OCI-LY1 (cell line): ENCODE data around the gene RXFP4.
A peak's percentile ranks its signal among the peaks of the same experiment; 100 is the strongest.

Source experiments
- H2AFZ ChIP-seq: fragments of 200-600 bp; sonication (generic), shearing (Covaris generic); 2 replicates; pipeline ENCODE4 v1.6.0; 2014; ENCODE audit warnings: antibody characterized with exemption, mild to moderate bottlenecking, low read length
- H3F3A ChIP-seq: fragments of 200-600 bp; sonication (generic), shearing (Covaris generic); 2 replicates; pipeline ENCODE4 v1.6.0; 2014; ENCODE audit warnings: mild to moderate bottlenecking, antibody characterized with exemption, low read length, moderate library complexity; ENCODE audit not compliant: insufficient read depth
- H3K27ac ChIP-seq: fragments of 200-600 bp; sonication (generic); 2 replicates; pipeline ENCODE4 v1.5.1; 2014; ENCODE audit warnings: low read length, mixed run types, mild to moderate bottlenecking, low read depth; ENCODE audit not compliant: poor library complexity, severe bottlenecking
- H3K27me3 ChIP-seq: fragments of 200-600 bp; sonication (generic); 2 replicates; pipeline ENCODE4 v1.6.0; 2014; ENCODE audit warnings: antibody characterized with exemption, mild to moderate bottlenecking, low read length, moderate library complexity; ENCODE audit not compliant: insufficient read depth
- H3K36me3 ChIP-seq: fragments of 200-600 bp; sonication (generic); 2 replicates; pipeline ENCODE4 v1.6.1; 2014; ENCODE audit warnings: mild to moderate bottlenecking, antibody characterized with exemption, low read length, moderate library complexity, mixed read lengths; ENCODE audit not compliant: insufficient read depth
- H3K4me1 ChIP-seq: fragments of 200-600 bp; sonication (generic); 2 replicates; pipeline ENCODE4 v1.5.1; 2014; ENCODE audit warnings: mild to moderate bottlenecking, low read length, moderate library complexity; ENCODE audit not compliant: insufficient read depth, severe bottlenecking
- H3K4me2 ChIP-seq: fragments of 200-600 bp; sonication (generic), shearing (Covaris generic); 2 replicates; pipeline ENCODE4 v1.6.1; 2014; ENCODE audit warnings: low read length
- H3K4me3 ChIP-seq: fragments of 200-600 bp; sonication (generic); 2 replicates; pipeline ENCODE4 v1.5.1; 2014; ENCODE audit warnings: low read length, low read depth, mild to moderate bottlenecking, mixed read lengths; ENCODE audit not compliant: poor library complexity, severe bottlenecking
- H3K79me2 ChIP-seq: fragments of 200-600 bp; shearing (Covaris generic); 2 replicates; pipeline ENCODE4 v1.6.1; 2016; ENCODE audit warnings: mixed run types, low read length, mixed read lengths; ENCODE audit not compliant: insufficient read depth
- H3K9ac ChIP-seq: fragments of 200-600 bp; sonication (generic), shearing (Covaris generic); 2 replicates; pipeline ENCODE4 v1.6.1; 2014; ENCODE audit warnings: mild to moderate bottlenecking, low read length, mixed read lengths
- H3K9me2 ChIP-seq: fragments of 200-600 bp; sonication (generic), shearing (Covaris generic); 2 replicates; pipeline ENCODE4 v1.6.1; 2014; ENCODE audit warnings: low read depth, mild to moderate bottlenecking, low read length, mixed read lengths
- H3K9me3 ChIP-seq: fragments of 200-600 bp; shearing (Covaris generic); 2 replicates; pipeline ENCODE4 v1.6.1; 2014; ENCODE audit warnings: low read length, mixed read lengths
- H4K20me1 ChIP-seq: fragments of 200-600 bp; sonication (generic), shearing (Covaris generic); 2 replicates; pipeline ENCODE4 v1.6.0; 2016; ENCODE audit warnings: mild to moderate bottlenecking, low read length; ENCODE audit not compliant: insufficient read depth
- EZH2 ChIP-seq: fragments of 200-600 bp; sonication (generic), shearing (Covaris generic); IDR thresholded peaks from 2 replicates; pipeline ENCODE4 v1.8.0; 2017; ENCODE audit warnings: borderline replicate concordance, mixed run types, mild to moderate bottlenecking, antibody characterized with exemption, low read length, moderate library complexity, mixed read lengths
- TF ChIP-seq, protein P1 (sequence below): fragments of 200-600 bp; sonication (generic), shearing (Covaris generic); IDR thresholded peaks from 2 replicates; pipeline ENCODE4 v1.5.1; 2017; ENCODE audit warnings: mild to moderate bottlenecking, antibody characterized with exemption, low read length, moderate library complexity, mixed read lengths

Gene RXFP4

GRCh38 chr1:155968670-155969069, 27.2 kb downstream of the RXFP4 start:
- Histone ChIP-seq H3K4me1 (peaks cover 38% of the 10 kb centered on the region), H3K9ac (no peak overlapping the region), H3K27ac (no peak overlapping the region), H4K20me1 (no peaks in the 10 kb centered on the region), H2AFZ (no peak overlapping the region), H3K27me3 (no peaks in the 10 kb centered on the region), H3F3A (no peaks in the 10 kb centered on the region), H3K36me3 (peaks cover 80% of the 10 kb centered on the region), H3K4me3 (no peak overlapping the region), H3K9me2 (no peaks in the 10 kb centered on the region), H3K4me2 (no peak overlapping the region), H3K9me3 (no peaks in the 10 kb centered on the region), H3K79me2 (peaks cover 46% of the 10 kb centered on the region)
- TF ChIP-seq EZH2 = no peak
- TF ChIP-seq, protein P1, sequence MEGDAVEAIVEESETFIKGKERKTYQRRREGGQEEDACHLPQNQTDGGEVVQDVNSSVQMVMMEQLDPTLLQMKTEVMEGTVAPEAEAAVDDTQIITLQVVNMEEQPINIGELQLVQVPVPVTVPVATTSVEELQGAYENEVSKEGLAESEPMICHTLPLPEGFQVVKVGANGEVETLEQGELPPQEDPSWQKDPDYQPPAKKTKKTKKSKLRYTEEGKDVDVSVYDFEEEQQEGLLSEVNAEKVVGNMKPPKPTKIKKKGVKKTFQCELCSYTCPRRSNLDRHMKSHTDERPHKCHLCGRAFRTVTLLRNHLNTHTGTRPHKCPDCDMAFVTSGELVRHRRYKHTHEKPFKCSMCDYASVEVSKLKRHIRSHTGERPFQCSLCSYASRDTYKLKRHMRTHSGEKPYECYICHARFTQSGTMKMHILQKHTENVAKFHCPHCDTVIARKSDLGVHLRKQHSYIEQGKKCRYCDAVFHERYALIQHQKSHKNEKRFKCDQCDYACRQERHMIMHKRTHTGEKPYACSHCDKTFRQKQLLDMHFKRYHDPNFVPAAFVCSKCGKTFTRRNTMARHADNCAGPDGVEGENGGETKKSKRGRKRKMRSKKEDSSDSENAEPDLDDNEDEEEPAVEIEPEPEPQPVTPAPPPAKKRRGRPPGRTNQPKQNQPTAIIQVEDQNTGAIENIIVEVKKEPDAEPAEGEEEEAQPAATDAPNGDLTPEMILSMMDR = no peak

DNA sequence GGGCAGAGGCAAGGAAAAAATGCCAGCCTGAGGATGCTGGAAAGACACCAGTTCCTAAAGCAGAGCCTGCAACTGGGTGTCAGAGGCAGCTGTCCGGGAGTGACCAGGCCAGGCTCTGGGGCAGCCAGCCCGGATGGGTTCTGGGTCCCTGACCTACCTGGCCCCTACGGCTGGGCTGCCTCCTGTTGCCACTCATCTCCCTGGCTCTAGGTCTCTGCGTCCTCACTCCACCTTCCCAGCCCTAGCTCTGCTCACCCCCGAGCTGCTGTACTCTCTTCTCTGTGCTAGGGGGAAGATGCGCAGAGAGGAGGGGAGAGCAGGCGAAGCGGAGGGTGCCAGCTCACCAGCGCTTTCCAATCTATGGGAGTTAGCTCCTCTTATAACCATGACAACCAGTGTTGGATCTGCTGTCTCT, 27.9 kb downstream of the RXFP4 start:
- H3K27me3 ChIP-seq = no peaks in the 10 kb centered on the region
- no peaks in the 10 kb centered on the region for H4K20me1 ChIP-seq
- H3K4me1 ChIP-seq = peaks cover 46% of the 10 kb centered on the region
- TF ChIP-seq EZH2 = no peak
- TF ChIP-seq, protein P1 = no peak
- peaks cover 80% of the 10 kb centered on the region for H3K36me3 ChIP-seq
- H3K4me3 ChIP-seq = no peak overlapping the region
- no peaks in the 10 kb centered on the region for H3K9me2 ChIP-seq
- H3K9ac ChIP-seq = no peak overlapping the region
- H3F3A ChIP-seq = no peaks in the 10 kb centered on the region
- no peak overlapping the region for H3K27ac ChIP-seq
- H2AFZ ChIP-seq = no peak overlapping the region
- H3K4me2 ChIP-seq = no peak overlapping the region
- no peaks in the 10 kb centered on the region for H3K9me3 ChIP-seq
- H3K79me2 ChIP-seq = peaks cover 53% of the 10 kb centered on the region

GRCh38 chr1:155970531-155971167, 29.2 kb downstream of the RXFP4 start:
- Histone ChIP-seq H3K9ac (peak overlapping the region; percentile 39; the same call in 1 of the 2 replicates), H4K20me1 (no peaks in the 10 kb centered on the region), H3K4me1 (peaks cover 58% of the 10 kb centered on the region), H3K79me2 (peaks cover 66% of the 10 kb centered on the region), H3K27me3 (no peaks in the 10 kb centered on the region), H3F3A (no peaks in the 10 kb centered on the region), H3K9me3 (no peaks in the 10 kb centered on the region), H3K9me2 (no peaks in the 10 kb centered on the region), H3K27ac (peak overlapping the region; percentile 77), H3K4me3 (peak overlapping the region; percentile 30), H3K4me2 (peak overlapping the region; percentile 57), H2AFZ (no peak overlapping the region), H3K36me3 (peaks cover 70% of the 10 kb centered on the region)
- no peak for TF ChIP-seq EZH2
- TF ChIP-seq, protein P1 = no peak
